ENCODE results near the gene SLC6A1. TPM values are rescaled to one million over a fixed set of nuclear protein-coding genes. Genes with fewer than 3 reads are reported as not detected.

Gene SLC6A1
- total and polyA plus RNA-seq, 2 of the 13 experiments (the other 11 are each of a cell fraction or from before 2014, with no cell fraction given), result not detected

- H3K36me3 ChIP-seq (replicated peaks in 1 of 2; ENCODE audit: control insufficient read depth in 1 of 2, insufficient read depth in 2 of 2, low read length in 2 of 2), result no peaks in the 10 kb centered on the region
- no peak overlapping the region for H3K4me2 ChIP-seq (ENCODE audit: low read depth, low read length)
- H3K27me3 ChIP-seq (ENCODE audit: control insufficient read depth in 1 of 2, insufficient read depth in 2 of 2, low read length in 2 of 2), result peaks cover 8 to 47% of the 10 kb centered on the region in 2 experiments; a peak in 4 of 5 replicates
- no peak overlapping the region for H3K9ac ChIP-seq (ENCODE audit: insufficient read depth, low read depth, low read length)
- POLR2A ChIA-PET, result no interaction called here
- no peak overlapping the region for H3K27ac ChIP-seq (ENCODE audit: extremely low read length, insufficient read depth, low read length)
- TF ChIP-seq RFX1 (IDR thresholded peaks at IDR 0.05) (peak; percentile 16; the same call in 1 of the 2 replicates), MIXL1 (CRISPR knock-in tag; IDR thresholded peaks at IDR 0.05) (no peak)
- intact Hi-C loops (cut with micrococcal nuclease; ENCODE audit: unreplicated experiment), result no loop called here
- DNase-seq (ENCODE audit: low spot score) (no peak), ATAC-seq (no peak), FAIRE-seq (no peak)
- H3K79me2 ChIP-seq (ENCODE audit: insufficient read depth, low read length), result no peaks in the 10 kb centered on the region
- no peak overlapping the region for H3K4me3 ChIP-seq (replicated peaks in 1 of 3; ENCODE audit: insufficient read depth in 1 of 3, low read depth in 2 of 3, low read length in 3 of 3)
- H3K9me3 ChIP-seq (ENCODE audit: low read length), result no peaks in the 10 kb centered on the region
- BruUV-seq (replicated peaks), result no TSS peak
- H2AFZ ChIP-seq (ENCODE audit: low read length), result no peak overlapping the region
- CTCF ChIA-PET (ENCODE audit: low intra/inter-chr PET ratio, low total read pairs), result no interaction called here
- WGBS (ENCODE audit: low lambda C conversion rate), result 0% methylated on average over 1 of the region's 3 CpGs
- H3K4me1 ChIP-seq (ENCODE audit: insufficient read depth, low read length), result no peaks in the 10 kb centered on the region
- H4K20me1 ChIP-seq (ENCODE audit: insufficient read depth, low read length), result no peaks in the 10 kb centered on the region
- in situ Hi-C loops (cut with HindIII; ENCODE audit: extremely low pct_ligation_motif_present, low pct_unique_long_range_greater_than_20kb), result no loop called here
Observed at GRCh38 chr3:10952525-10952924, 40.0 kb upstream of the SLC6A1 start.

DNA sequence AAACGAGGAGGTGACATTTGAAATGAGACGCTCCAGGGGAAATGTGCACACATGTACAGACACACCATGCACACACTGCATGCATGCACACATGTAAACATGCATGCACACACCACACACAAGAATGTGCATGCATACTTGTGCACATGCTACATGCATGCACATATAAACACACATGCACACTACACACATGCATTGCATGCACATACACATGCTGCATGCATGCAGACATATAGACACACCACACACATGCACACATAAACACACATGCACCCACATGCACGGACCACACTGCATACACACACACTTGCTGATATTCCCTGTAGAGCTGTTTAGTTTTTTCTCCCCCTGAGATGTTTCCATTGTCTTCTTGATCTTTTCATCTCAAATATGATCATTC, 37.8 kb upstream of the SLC6A1 start:
- H3K9ac ChIP-seq (ENCODE audit: insufficient read depth, low read depth, low read length), result no peak overlapping the region
- no peak overlapping the region for H3K27ac ChIP-seq (ENCODE audit: extremely low read length, insufficient read depth, low read length)
- no peak overlapping the region for H3K4me3 ChIP-seq (replicated peaks in 1 of 3; ENCODE audit: insufficient read depth in 1 of 3, low read depth in 2 of 3, low read length in 3 of 3)
- no peaks in the 10 kb centered on the region for H3K36me3 ChIP-seq (replicated peaks in 1 of 2; ENCODE audit: control insufficient read depth in 1 of 2, insufficient read depth in 2 of 2, low read length in 2 of 2)
- H3K79me2 ChIP-seq (ENCODE audit: insufficient read depth, low read length), result no peaks in the 10 kb centered on the region
- ChIA-PET POLR2A (no interaction called here), CTCF (ENCODE audit: low intra/inter-chr PET ratio, low total read pairs) (no interaction called here)
- no peaks in the 10 kb centered on the region for H3K4me1 ChIP-seq (ENCODE audit: insufficient read depth, low read length)
- BruUV-seq (replicated peaks), result no TSS peak
- no peak for ATAC-seq
- no peak overlapping the region for H2AFZ ChIP-seq (ENCODE audit: low read length)
- no peak for FAIRE-seq
- peaks cover 10 to 36% of the 10 kb centered on the region in 2 experiments; a peak in 4 of 5 replicates for H3K27me3 ChIP-seq (ENCODE audit: control insufficient read depth in 1 of 2, insufficient read depth in 2 of 2, low read length in 2 of 2)
- no peaks in the 10 kb centered on the region for H4K20me1 ChIP-seq (ENCODE audit: insufficient read depth, low read length)
- no peaks in the 10 kb centered on the region for H3K9me3 ChIP-seq (ENCODE audit: low read length)
- intact Hi-C loops (cut with micrococcal nuclease; ENCODE audit: unreplicated experiment) (no loop called here), in situ Hi-C loops (cut with HindIII; ENCODE audit: extremely low pct_ligation_motif_present, low pct_unique_long_range_greater_than_20kb) (no loop called here)
- no peak for DNase-seq (ENCODE audit: low spot score)
- WGBS (ENCODE audit: low lambda C conversion rate), result 10% methylated on average over 3 of the region's 3 CpGs
- H3K4me2 ChIP-seq (ENCODE audit: low read depth, low read length), result no peak overlapping the region
- no peak for TF ChIP-seq HOXD1 (CRISPR knock-in tag; IDR thresholded peaks at IDR 0.05)
- TF ChIP-seq ZFYVE20 (CRISPR knock-in tag; IDR thresholded peaks at IDR 0.05; ENCODE audit: borderline replicate concordance, low read depth), result no peak
- TF ChIP-seq SMARCE1 (IDR thresholded peaks at IDR 0.05; ENCODE audit: borderline replicate concordance), result no peak
- TF ChIP-seq, protein P1, sequence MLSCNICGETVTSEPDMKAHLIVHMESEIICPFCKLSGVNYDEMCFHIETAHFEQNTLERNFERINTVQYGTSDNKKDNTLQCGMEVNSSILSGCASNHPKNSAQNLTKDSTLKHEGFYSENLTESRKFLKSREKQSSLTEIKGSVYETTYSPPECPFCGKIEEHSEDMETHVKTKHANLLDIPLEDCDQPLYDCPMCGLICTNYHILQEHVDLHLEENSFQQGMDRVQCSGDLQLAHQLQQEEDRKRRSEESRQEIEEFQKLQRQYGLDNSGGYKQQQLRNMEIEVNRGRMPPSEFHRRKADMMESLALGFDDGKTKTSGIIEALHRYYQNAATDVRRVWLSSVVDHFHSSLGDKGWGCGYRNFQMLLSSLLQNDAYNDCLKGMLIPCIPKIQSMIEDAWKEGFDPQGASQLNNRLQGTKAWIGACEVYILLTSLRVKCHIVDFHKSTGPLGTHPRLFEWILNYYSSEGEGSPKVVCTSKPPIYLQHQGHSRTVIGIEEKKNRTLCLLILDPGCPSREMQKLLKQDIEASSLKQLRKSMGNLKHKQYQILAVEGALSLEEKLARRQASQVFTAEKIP (CRISPR knock-in tag; IDR thresholded peaks at IDR 0.05; ENCODE audit: borderline replicate concordance), result no peak
- TF ChIP-seq, protein P2, sequence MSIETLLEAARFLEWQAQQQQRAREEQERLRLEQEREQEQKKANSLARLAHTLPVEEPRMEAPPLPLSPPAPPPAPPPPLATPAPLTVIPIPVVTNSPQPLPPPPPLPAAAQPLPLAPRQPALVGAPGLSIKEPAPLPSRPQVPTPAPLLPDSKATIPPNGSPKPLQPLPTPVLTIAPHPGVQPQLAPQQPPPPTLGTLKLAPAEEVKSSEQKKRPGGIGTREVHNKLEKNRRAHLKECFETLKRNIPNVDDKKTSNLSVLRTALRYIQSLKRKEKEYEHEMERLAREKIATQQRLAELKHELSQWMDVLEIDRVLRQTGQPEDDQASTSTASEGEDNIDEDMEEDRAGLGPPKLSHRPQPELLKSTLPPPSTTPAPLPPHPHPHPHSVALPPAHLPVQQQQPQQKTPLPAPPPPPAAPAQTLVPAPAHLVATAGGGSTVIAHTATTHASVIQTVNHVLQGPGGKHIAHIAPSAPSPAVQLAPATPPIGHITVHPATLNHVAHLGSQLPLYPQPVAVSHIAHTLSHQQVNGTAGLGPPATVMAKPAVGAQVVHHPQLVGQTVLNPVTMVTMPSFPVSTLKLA (IDR thresholded peaks at IDR 0.05), result peak; percentile 93
- TF ChIP-seq, protein P3, sequence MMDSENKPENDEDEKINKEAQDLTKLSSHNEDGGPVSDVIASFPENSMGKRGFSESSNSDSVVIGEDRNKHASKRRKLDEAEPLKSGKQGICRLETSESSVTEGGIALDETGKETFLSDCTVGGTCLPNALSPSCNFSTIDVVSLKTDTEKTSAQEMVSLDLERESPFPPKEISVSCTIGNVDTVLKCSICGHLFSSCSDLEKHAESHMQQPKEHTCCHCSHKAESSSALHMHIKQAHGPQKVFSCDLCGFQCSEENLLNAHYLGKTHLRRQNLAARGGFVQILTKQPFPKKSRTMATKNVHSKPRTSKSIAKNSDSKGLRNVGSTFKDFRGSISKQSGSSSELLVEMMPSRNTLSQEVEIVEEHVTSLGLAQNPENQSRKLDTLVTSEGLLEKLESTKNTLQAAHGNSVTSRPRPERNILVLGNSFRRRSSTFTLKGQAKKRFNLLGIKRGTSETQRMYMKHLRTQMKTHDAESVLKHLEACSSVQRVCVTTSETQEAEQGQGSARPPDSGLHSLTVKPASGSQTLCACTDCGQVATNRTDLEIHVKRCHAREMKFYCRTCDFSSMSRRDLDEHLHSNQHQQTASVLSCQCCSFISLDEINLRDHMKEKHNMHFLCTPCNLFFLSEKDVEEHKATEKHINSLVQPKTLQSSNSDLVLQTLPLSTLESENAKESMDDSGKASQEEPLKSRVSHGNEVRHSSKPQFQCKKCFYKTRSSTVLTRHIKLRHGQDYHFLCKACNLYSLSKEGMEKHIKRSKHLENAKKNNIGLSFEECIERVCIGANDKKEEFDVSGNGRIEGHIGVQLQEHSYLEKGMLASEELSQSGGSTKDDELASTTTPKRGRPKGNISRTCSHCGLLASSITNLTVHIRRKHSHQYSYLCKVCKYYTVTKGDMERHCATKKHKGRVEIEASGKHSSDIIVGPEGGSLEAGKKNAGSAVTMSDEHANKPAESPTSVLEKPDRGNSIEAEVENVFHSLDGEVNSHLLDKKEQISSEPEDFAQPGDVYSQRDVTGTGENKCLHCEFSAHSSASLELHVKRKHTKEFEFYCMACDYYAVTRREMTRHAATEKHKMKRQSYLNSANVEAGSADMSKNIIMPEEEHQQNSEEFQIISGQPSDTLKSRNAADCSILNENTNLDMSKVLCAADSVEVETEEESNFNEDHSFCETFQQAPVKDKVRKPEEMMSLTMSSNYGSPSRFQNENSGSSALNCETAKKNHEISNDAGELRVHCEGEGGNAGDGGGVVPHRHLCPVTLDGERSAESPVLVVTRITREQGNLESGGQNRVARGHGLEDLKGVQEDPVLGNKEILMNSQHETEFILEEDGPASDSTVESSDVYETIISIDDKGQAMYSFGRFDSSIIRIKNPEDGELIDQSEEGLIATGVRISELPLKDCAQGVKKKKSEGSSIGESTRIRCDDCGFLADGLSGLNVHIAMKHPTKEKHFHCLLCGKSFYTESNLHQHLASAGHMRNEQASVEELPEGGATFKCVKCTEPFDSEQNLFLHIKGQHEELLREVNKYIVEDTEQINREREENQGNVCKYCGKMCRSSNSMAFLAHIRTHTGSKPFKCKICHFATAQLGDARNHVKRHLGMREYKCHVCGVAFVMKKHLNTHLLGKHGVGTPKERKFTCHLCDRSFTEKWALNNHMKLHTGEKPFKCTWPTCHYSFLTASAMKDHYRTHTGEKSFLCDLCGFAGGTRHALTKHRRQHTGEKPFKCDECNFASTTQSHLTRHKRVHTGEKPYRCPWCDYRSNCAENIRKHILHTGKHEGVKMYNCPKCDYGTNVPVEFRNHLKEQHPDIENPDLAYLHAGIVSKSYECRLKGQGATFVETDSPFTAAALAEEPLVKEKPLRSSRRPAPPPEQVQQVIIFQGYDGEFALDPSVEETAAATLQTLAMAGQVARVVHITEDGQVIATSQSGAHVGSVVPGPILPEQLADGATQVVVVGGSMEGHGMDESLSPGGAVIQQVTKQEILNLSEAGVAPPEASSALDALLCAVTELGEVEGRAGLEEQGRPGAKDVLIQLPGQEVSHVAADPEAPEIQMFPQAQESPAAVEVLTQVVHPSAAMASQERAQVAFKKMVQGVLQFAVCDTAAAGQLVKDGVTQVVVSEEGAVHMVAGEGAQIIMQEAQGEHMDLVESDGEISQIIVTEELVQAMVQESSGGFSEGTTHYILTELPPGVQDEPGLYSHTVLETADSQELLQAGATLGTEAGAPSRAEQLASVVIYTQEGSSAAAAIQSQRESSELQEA (CRISPR knock-in tag; IDR thresholded peaks at IDR 0.05; ENCODE audit: not compliant biosample characterization), result no peak

All from HepG2 (cell line).